ENCODE results near the gene DEPDC5.

DNA sequence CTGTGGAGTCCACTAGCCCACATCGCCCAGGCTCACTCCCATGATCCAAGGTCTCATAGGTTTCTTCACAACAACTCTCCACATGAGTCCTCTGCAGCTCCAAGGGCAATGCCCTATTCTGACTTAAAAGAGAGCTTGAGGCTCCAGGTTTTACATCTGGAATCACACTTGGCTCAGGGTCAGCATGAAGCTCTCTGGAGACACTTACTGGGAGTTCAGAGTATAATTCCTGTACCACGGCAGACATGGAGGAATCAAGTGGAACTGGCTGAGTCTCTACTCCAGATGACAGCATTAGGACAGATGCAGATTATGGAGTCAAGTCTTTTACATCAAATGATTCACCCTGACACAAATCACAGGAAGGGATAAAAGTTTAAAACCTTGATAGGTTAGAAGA, 15.3 kb upstream of the DEPDC5 start:
- TF ChIP-seq EZH2 (IDR thresholded peaks at IDR 0.05; ENCODE audit: borderline replicate concordance, low read depth, low read length, poor library complexity, severe bottlenecking): no peak
- TF ChIP-seq, protein P1, sequence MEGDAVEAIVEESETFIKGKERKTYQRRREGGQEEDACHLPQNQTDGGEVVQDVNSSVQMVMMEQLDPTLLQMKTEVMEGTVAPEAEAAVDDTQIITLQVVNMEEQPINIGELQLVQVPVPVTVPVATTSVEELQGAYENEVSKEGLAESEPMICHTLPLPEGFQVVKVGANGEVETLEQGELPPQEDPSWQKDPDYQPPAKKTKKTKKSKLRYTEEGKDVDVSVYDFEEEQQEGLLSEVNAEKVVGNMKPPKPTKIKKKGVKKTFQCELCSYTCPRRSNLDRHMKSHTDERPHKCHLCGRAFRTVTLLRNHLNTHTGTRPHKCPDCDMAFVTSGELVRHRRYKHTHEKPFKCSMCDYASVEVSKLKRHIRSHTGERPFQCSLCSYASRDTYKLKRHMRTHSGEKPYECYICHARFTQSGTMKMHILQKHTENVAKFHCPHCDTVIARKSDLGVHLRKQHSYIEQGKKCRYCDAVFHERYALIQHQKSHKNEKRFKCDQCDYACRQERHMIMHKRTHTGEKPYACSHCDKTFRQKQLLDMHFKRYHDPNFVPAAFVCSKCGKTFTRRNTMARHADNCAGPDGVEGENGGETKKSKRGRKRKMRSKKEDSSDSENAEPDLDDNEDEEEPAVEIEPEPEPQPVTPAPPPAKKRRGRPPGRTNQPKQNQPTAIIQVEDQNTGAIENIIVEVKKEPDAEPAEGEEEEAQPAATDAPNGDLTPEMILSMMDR (conservative IDR thresholded peaks at IDR 0.05; ENCODE audit: low read depth, low read length): no peak

All from A673 (cell line).